Muscle of leg (tissue), 11 donors: ENCODE measurements around the gene SPEM2. TPM values are rescaled to one million over a fixed set of nuclear protein-coding genes. Genes with fewer than 3 reads are reported as not detected.

Experiments
- DNase-seq: peaks from one replicate; pipeline ENCODE4 v3.0.0; 2013
- H3K27ac ChIP-seq: one replicate; pipeline ENCODE4 v1.5.1; 2013; ENCODE audit warnings: mild to moderate bottlenecking, low read length, control low read depth
- H3K27me3 ChIP-seq: one replicate; pipeline ENCODE4 v1.6.1; 2013; ENCODE audit warnings: low read length; ENCODE audit not compliant: control insufficient read depth, insufficient read depth
- H3K36me3 ChIP-seq: one replicate; pipeline ENCODE4 v1.6.1; 2013; ENCODE audit warnings: low read length; ENCODE audit not compliant: control insufficient read depth, insufficient read depth
- H3K4me1 ChIP-seq: one replicate; pipeline ENCODE4 v1.6.1; 2013; ENCODE audit warnings: low read length; ENCODE audit not compliant: control insufficient read depth, insufficient read depth
- H3K4me3 ChIP-seq: one replicate; pipeline ENCODE4 v1.5.1; 2013; ENCODE audit warnings: low read length, control low read depth
- H3K9me3 ChIP-seq: replicated peaks from 2 replicates; pipeline ENCODE4 v1.6.1; 2013; ENCODE audit warnings: low read depth, low read length; ENCODE audit not compliant: control insufficient read depth
- WGBS: methylation state at CpG from one replicate; pipeline ENCODE4 v1.1.5; 2013; ENCODE audit warnings: missing lambda C conversion rate; ENCODE audit not compliant: insufficient coverage; 5-methylcytosine and 5-hydroxymethylcytosine counted together
- polyA plus RNA-seq, 8 donors: library from polyadenylated mRNA; unstranded; fragments of 120-200 nt; gene quantifications; one replicate each; pipeline versions ENCODE4 v1.2.1 to v1.2.3, GENCODE V29; 2013; ENCODE audit warnings: inconsistent platforms in 1 of 8, low replicate concordance in 1 of 8; ENCODE audit not compliant: insufficient read length in 8 of 8, insufficient read depth in 1 of 8
- total RNA-seq: library from RNA; stranded (reverse); fragments of 120-200 nt; gene quantifications from one replicate; pipeline ENCODE4 v1.2.4, GENCODE V29; 2013

Gene SPEM2
- total and polyA plus RNA-seq, 9 donors = not detected

DNA sequence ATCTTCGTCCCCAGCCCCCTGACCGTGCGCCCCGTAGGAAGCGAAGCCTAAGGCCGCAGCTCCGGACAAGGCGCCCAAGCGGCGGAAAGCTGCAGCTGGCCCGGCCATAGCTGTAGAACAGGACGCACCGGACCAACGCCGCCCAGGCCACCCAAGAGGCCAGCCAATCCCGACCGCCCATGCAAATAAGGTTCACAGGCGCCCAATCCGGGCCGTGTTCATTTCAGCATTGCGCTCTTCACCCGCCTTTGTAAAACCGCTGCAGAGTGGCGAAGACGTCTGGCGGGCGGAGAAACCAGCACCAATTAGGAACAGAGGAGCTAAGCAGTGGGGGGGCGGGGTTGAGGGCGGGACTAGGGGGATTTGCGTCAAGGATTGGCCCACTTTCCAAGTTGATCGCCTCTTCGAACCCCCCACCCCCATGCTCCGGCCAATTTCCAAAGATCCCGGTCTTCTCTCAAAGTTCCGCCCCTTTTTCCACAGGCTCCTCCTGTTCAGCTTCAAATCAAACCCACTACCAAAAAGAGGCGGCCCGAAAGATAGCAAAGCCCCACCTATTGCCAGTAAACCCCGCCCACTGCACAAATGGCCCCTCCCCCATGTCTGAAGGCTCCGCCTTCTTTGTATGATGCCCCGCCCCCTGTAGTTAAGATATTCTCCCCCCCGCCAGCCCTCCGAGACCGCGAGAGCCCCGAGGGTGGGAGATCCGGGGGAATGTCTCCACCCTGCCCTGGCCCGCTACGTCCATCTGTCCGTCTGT lies 21.3 kb upstream of the SPEM2 start, which contains the start of gene TMEM256:
Gene TMEM256, minus strand, starts transcription at position 121 of the 760 bp plus-strand sequence. Its CDS starts 13 bp downstream, at position 108.
- Histone ChIP-seq H3K9me3 (no peaks in the 10 kb centered on the region), H3K4me3 (peak within 1 kb of the TSS; percentile 82), H3K27me3 (peaks cover 8% of the 10 kb centered on the region), H3K27ac (peak within 1 kb of the TSS; percentile 98), H3K36me3 (peaks cover 4% of the 10 kb centered on the region), H3K4me1 (peaks cover 26% of the 10 kb centered on the region)
- WGBS = 0% methylated on average over 40 of the region's 49 CpGs
- peak; percentile 100 for DNase-seq

DNA sequence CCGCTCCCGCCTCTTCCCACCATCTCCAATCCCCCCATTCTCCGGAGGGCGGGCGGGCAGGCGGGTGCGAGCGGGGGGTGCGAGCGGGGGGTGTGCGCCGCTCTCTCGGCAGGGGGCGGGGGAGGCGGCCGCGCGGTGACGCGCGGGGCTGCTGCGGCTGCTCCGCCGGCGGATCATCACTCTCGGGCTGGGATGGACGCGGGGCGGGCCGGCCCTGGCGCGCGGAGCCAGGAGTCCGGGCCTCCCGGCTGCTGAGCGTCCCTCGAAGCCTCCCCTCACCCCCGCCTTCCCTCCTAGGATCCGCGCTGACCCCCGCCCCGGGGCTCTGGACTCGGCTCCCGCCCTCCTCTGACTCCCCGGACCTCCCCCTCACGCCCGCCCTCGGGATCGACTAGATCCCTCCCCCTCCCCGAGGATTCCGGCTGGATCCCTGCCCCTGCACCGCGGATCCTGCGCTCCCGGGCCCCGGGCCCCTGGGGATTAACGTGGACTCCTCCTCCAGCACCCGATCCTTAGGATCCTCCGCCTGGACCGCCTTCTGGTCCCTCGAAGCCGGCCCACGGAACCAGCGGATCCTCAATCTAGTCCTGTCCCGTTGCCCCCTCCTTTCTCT lies 20.6 kb upstream of the SPEM2 start:
- WGBS = under 1% methylated on average over 54 of the region's 65 CpGs
- H3K4me1 ChIP-seq = peaks cover 26% of the 10 kb centered on the region
- no peak for DNase-seq

DNA sequence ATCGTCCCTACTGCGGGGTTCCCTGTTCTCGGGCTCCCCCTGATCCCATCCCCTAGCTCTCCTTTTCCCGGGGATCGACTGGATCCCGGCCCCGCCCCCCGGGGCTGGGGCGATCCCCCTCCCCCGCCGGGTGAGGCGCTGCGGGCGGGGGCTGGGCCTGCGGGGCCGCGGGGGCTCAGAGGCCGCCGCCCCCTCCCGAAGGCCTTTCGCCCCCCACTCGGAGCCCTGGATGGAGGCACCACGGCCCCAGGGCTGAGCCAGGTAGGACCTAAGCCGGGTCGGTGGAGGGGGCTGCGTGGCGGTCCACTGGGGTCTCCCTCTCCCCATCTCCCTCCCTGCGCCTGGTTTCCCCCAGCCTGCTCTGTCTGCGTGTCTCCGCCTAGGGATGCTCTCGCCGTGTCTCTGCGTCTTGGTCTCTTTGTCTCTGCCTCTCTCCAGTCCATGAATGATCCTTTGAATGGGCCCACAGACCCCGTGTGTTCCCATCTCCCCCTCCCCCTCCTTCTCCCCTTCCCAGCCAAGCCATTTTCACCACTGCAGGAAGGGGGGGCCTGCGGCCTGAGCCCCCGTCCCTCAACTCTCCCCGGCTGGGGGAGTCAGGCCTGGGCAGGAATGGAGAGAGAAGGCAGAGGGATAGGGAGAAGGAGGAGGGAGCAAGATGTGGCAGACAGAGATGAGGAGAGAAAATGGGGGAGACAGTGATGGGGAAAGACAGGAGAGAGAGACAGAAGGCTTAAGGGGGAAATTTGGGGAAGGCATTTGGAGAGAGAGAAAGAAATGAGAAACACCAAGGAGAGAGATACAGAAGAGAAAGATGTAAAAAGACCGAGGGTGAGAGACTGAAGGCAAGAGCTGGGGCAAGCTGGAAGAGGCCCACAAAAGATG lies 19.8 kb upstream of the SPEM2 start:
- WGBS = 6% methylated on average over 19 of the region's 38 CpGs
- H3K27me3 ChIP-seq = peaks cover 8% of the 10 kb centered on the region
- no peaks in the 10 kb centered on the region for H3K9me3 ChIP-seq
- H3K36me3 ChIP-seq = peaks cover 15% of the 10 kb centered on the region
- peak overlapping the region; percentile 82 for H3K4me3 ChIP-seq
- H3K27ac ChIP-seq = peak overlapping the region; percentile 98
- DNase-seq = peak; percentile 68
- peaks cover 26% of the 10 kb centered on the region for H3K4me1 ChIP-seq

More for the DNA sequence above, 20.6 kb upstream of the SPEM2 start:
- peak overlapping the region; percentile 82 for H3K4me3 ChIP-seq
- no peaks in the 10 kb centered on the region for H3K9me3 ChIP-seq
- H3K27ac ChIP-seq = peak overlapping the region; percentile 98
- H3K27me3 ChIP-seq = peaks cover 8% of the 10 kb centered on the region
- peaks cover 11% of the 10 kb centered on the region for H3K36me3 ChIP-seq

DNA sequence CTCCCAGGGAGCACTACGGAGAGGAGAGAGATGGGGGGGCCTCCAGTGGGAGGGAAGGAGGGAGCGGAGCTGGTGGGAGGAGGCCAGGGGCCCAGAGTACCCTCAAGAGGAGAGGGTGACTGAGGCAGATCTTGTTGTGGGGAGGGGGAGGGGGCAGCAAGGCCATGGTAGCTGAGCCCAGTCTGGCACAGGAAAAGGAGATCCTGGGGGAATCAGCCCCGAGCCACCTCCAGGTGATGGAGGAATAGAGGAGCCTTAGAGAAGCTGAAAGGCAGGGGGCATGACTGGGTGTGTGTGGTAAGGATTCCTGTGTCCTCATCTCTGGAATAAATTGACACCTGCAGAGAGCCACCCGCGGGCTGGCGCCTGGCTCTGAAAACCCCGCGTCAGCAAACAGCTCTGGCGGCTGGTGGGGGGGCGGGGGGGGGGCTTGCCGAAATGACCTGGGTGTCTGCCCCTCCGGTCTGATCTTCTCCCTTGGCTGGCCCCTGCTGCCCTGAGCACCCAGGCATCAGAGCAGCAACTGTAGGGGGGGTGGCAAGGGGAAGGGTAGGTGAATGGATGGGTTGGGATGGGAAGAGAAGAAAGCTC lies 19.1 kb upstream of the SPEM2 start:
- Histone ChIP-seq H3K36me3 (peaks cover 18% of the 10 kb centered on the region), H3K4me1 (peaks cover 26% of the 10 kb centered on the region), H3K27me3 (peaks cover 8% of the 10 kb centered on the region), H3K4me3 (peak overlapping the region; percentile 82), H3K9me3 (no peaks in the 10 kb centered on the region), H3K27ac (peak overlapping the region; percentile 98)
- DNase-seq = no peak
- 39% methylated on average over 3 of the region's 12 CpGs for WGBS

DNA sequence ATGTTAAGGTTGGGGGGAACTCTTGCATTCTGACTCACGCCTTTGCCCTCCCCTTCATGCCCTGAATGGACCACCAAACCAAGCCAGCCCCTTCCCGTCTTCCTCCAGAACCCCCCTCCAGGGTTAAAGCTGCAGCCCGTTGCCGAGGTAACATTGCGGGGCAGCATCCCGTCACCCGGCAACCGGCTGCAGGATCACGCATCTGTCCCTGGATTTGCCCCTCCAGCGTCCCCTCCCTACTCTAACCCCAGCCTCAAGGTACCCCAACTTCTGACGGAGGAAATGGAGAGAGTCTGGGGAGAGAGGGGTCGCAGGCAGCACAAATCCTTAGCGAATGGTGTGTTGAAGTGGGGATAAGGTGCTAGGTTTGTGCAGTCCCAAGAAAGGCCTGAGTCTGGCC lies 18.3 kb upstream of the SPEM2 start:
- no peak overlapping the region for H3K27ac ChIP-seq
- H3K36me3 ChIP-seq = peaks cover 18% of the 10 kb centered on the region
- peaks cover 8% of the 10 kb centered on the region for H3K27me3 ChIP-seq
- peaks cover 26% of the 10 kb centered on the region for H3K4me1 ChIP-seq
- DNase-seq = no peak
- no peak overlapping the region for H3K4me3 ChIP-seq
- WGBS = no CpG with 5 or more reads among the region's 13 CpGs
- H3K9me3 ChIP-seq = no peaks in the 10 kb centered on the region

DNA sequence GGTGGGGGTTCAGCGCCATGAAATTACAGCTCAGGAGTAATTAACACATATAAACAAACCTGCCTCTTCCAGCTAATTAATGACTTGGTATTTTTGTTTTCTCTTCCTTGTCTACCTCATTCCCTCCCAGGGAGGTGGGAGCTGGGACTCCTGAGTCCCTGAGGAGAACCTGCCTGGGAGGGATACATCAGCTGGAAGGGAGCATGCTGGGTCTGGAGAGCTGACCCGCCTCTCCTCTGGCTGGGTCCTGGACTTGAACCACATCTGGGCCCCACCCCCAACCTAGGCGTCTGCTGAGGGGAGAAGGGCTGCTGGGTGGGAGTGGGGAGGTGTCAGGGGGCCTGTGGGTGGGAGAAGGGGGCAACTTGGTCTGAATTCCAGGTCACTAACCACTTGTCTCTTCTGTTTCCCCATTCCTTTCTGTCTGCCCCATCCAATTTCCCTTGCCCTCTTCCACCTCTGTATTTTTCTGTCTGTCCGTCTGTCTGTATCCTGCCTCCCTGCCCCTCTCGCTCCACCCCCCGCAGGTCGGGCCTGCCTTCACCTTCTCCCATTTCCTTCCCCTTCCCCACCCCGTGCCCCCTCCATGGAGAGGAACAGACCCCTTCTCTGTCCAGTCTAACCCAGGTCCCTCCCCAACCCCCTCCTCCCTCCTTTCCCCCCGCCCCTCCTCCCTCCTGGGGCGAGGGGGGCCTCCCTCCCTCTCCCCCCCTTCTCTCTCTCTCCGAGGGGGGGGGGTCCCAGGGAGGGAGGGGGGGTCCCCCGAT lies 17.7 kb upstream of the SPEM2 start, which contains the start of gene NLGN2:
Gene NLGN2, plus strand, starts transcription at position 361 of the 767 bp plus-strand sequence. CDS start 411 bp downstream, outside the sequence.
- Histone ChIP-seq H3K27ac (no peak within 1 kb of the TSS), H3K4me3 (no peak within 1 kb of the TSS), H3K9me3 (no peaks in the 10 kb centered on the region), H3K27me3 (peaks cover 8% of the 10 kb centered on the region), H3K4me1 (peaks cover 25% of the 10 kb centered on the region), H3K36me3 (peaks cover 18% of the 10 kb centered on the region)
- WGBS = 48% methylated on average over 3 of the region's 12 CpGs
- DNase-seq = no peak

DNA sequence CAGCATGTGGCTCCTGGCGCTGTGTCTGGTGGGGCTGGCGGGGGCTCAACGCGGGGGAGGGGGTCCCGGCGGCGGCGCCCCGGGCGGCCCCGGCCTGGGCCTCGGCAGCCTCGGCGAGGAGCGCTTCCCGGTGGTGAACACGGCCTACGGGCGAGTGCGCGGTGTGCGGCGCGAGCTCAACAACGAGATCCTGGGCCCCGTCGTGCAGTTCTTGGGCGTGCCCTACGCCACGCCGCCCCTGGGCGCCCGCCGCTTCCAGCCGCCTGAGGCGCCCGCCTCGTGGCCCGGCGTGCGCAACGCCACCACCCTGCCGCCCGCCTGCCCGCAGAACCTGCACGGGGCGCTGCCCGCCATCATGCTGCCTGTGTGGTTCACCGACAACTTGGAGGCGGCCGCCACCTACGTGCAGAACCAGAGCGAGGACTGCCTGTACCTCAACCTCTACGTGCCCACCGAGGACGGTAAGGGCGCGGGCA lies 17.1 kb upstream of the SPEM2 start:
- WGBS = 62% methylated on average over 55 of the region's 58 CpGs
- Histone ChIP-seq H3K27me3 (peaks cover 8% of the 10 kb centered on the region), H3K27ac (no peak overlapping the region), H3K4me1 (peaks cover 19% of the 10 kb centered on the region), H3K4me3 (no peak overlapping the region), H3K9me3 (no peaks in the 10 kb centered on the region), H3K36me3 (peaks cover 18% of the 10 kb centered on the region)
- no peak for DNase-seq

DNA sequence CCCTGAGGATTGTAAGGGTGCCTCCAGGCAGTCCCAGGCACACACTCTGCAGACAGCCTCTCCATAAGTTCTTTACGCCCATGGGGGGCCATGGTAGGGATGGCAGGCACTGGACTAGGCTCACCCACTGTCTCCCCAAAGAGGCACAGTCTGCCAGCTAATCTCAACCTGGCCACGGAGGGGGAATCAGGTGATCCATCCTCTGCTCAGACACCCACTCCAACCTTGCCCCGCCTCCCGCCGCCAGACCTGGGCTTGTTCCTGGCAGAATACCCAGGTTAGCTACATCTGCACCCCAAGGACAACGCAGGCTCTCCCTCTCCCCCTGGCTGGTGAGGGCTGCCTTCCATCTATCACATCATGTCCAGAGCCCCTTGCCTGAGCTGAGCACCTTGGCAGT lies 16.6 kb upstream of the SPEM2 start:
- 87% methylated on average over 6 of the region's 6 CpGs for WGBS
- H3K4me3 ChIP-seq = no peak overlapping the region

DNA sequence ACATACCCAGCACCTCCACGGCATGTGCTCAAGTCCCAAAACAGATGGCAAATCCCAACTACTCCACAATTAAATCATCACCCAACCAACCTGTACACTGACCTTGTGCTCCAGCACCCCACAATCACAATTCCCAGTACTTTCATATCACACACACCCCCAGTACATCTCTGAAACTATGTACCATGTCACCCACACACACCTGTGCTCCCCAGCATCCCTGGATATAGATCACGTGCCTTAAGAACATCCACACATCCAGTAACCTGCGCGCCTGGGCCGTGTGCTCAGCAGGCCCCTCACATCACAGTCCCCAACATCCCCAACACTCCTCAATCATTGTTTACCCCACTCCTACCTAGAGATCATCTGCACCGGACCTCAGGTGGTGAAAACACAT lies 15.7 kb upstream of the SPEM2 start:
- no peak for DNase-seq
- H3K36me3 ChIP-seq = peaks cover 18% of the 10 kb centered on the region
- no peak overlapping the region for H3K27ac ChIP-seq
- peaks cover 8% of the 10 kb centered on the region for H3K27me3 ChIP-seq
- peaks cover 16% of the 10 kb centered on the region for H3K4me1 ChIP-seq
- no peaks in the 10 kb centered on the region for H3K9me3 ChIP-seq
- WGBS = 82% methylated on average over 6 of the region's 6 CpGs
- H3K4me3 ChIP-seq = no peak overlapping the region

More for the DNA sequence above, 16.6 kb upstream of the SPEM2 start:
- Histone ChIP-seq H3K27me3 (peaks cover 8% of the 10 kb centered on the region), H3K9me3 (no peaks in the 10 kb centered on the region), H3K4me1 (peaks cover 16% of the 10 kb centered on the region), H3K27ac (no peak overlapping the region), H3K36me3 (peaks cover 18% of the 10 kb centered on the region)
- DNase-seq = no peak
